OCI-LY7 (cell line): ENCODE measurements around the gene FBXW12.

ENCODE experiments used
- CTCF ChIP-seq: fragments of 200-600 bp; sonication (generic); conservative IDR thresholded peaks from 2 replicates; pipeline ENCODE4 v1.5.1; 2014; ENCODE audit warnings: mild to moderate bottlenecking, antibody characterized with exemption, low read length, moderate library complexity, mixed read lengths
- EZH2phosphoT487 ChIP-seq: fragments of 200-600 bp; sonication (generic); IDR thresholded peaks from 2 replicates; pipeline ENCODE4 v1.6.1; 2018; ENCODE audit warnings: low read depth, borderline replicate concordance, mild to moderate bottlenecking, mixed run types, antibody characterized with exemption, low read length, moderate library complexity, mixed read lengths

- TF ChIP-seq CTCF: no peak
- TF ChIP-seq EZH2phosphoT487: no peak
These were observed 48.5 kb downstream of the FBXW12 start for GRCh38 chr3:48420561-48420960.
